ENCODE measurements around the gene GREM1. TPM values are rescaled to one million over a fixed set of nuclear protein-coding genes. Genes with fewer than 3 reads are reported as not detected.

The GREM1 gene
- total and polyA plus RNA-seq, 2 of the 8 experiments (the other 6 are each of a cell fraction or from before 2014, with no cell fraction given), result 0.12 to 1.1 TPM

DNA sequence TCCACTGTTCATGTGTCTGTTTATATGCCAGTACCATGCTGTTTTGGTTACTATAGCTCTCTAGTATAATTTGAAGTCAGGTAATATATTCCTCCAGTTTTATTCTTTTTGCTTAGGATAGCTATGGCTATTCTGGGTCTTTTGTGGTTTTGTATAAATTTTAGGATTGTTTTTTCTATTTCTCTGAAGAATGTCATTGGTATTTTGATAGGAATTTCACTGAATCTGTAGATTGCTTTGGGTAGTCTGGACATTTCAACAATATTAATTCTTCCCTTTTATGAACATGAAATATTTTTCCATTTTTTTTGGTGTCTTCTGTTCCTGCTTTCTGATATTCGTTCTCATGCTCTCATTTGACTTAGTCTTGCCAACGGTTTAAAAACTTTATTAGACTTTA lies 39.6 kb downstream of the GREM1 start:
- Histone ChIP-seq H2BK12ac (ENCODE audit: low read depth, low read length) (no peak overlapping the region), H2AFZ (ENCODE audit: low read length) (no peak overlapping the region), H3K23me2 (ENCODE audit: low read depth, low read length) (no peaks in the 10 kb centered on the region), H3K36me3 (ENCODE audit: control insufficient read depth in 2 of 4, insufficient read depth in 4 of 4, low read length in 3 of 4) (no peaks in the 10 kb centered on the region), H3K18ac (ENCODE audit: extremely low read depth, low read length) (no peak overlapping the region), H2BK5ac (ENCODE audit: low read depth, low read length) (no peak overlapping the region), H3K4ac (replicated peaks; ENCODE audit: insufficient read length, low read depth, low read length) (no peak overlapping the region), H3K14ac (ENCODE audit: insufficient read length) (no peak overlapping the region), H2BK120ac (replicated peaks; ENCODE audit: low read depth, low read length) (no peak overlapping the region), H3K27ac (ENCODE audit: low read depth, low read length) (no peak overlapping the region), H4K8ac (ENCODE audit: extremely low read depth, insufficient read depth, low read length) (no peak overlapping the region), H2AK5ac (ENCODE audit: low read depth, low read length) (no peak overlapping the region), H4K20me1 (replicated peaks in 1 of 2; ENCODE audit: control insufficient read depth in 1 of 2, insufficient read depth in 2 of 2, low read length in 2 of 2) (no peaks in the 10 kb centered on the region), H4K91ac (replicated peaks; ENCODE audit: insufficient read length, low read length) (no peak overlapping the region), H3K23ac (ENCODE audit: insufficient read length) (no peak overlapping the region), H3K56ac (replicated peaks; ENCODE audit: insufficient read length, low read depth, low read length) (no peak overlapping the region), H3K79me2 (ENCODE audit: control insufficient read depth in 1 of 2, insufficient read depth in 2 of 2, low read length in 2 of 2) (no peaks in the 10 kb centered on the region), H2BK15ac (ENCODE audit: low read length) (no peak overlapping the region), H4K5ac (ENCODE audit: insufficient read length, low read depth, low read length) (no peak overlapping the region), H3K27me3 (replicated peaks in 1 of 4; ENCODE audit: control insufficient read depth in 3 of 4, extremely low read depth in 1 of 4, insufficient read depth in 3 of 4, low read length in 3 of 4) (no peaks in the 10 kb centered on the region), H3K4me1 (replicated peaks in 1 of 4; ENCODE audit: control insufficient read depth in 3 of 4, insufficient read depth in 4 of 4, low read length in 3 of 4) (no peaks in the 10 kb centered on the region), H3K9ac (replicated peaks in 1 of 4; ENCODE audit: extremely low read depth in 1 of 4, low read depth in 3 of 4, low read length in 3 of 4) (no peak overlapping the region), H3K9me3 (ENCODE audit: insufficient read depth in 2 of 2, low read depth in 1 of 2, low read length in 1 of 2) (no peaks in the 10 kb centered on the region), H3K4me3 (ENCODE audit: extremely low read depth in 1 of 4, insufficient read depth in 2 of 4, low read depth in 3 of 4, low read length in 4 of 4) (no peak overlapping the region), H3K79me1 (ENCODE audit: low read depth, low read length) (no peaks in the 10 kb centered on the region), H3K4me2 (ENCODE audit: insufficient read depth in 1 of 2, low read depth in 2 of 2, low read length in 2 of 2) (no peak overlapping the region), H2BK20ac (ENCODE audit: low read length) (no peak overlapping the region)
- ChIA-PET POLR2A (ENCODE audit: partially characterized antibody) (no interaction called here), CTCF (ENCODE audit: partially characterized antibody) (interaction anchor here (0.8 kb wide), 1 partner anchor 30 kb away, joined by 3 read pairs; no protein-coding TSS in a partner anchor)
- no peak for DNase-seq (ENCODE audit: low read depth in 1 of 2, low spot score in 2 of 2)
- 90% methylated on average over 2 of the region's 2 CpGs; no CpG with 5 or more reads in 1 of the 2 experiments for WGBS, 2 experiments (ENCODE audit: extremely low coverage in 1 of 2, insufficient coverage in 1 of 2, insufficient read length in 1 of 2, insufficient replicate concordance in 2 of 2, low coverage in 1 of 2, low lambda C conversion rate in 2 of 2, missing lambda C conversion rate in 1 of 2)
- no peak for FAIRE-seq
- TF ChIP-seq NRF1 (IDR thresholded peaks at IDR 0.05; ENCODE audit: low read depth, low read length) (no peak), SIN3A (conservative IDR thresholded peaks at IDR 0.05 in 1 of 2, IDR thresholded peaks at IDR 0.05 in 1 of 2; ENCODE audit: low read depth in 1 of 2, low read length in 2 of 2) (no peak), BACH1 (IDR thresholded peaks at IDR 0.05; ENCODE audit: low read length) (no peak), BRCA1 (IDR thresholded peaks at IDR 0.05; ENCODE audit: low read depth, low read length) (no peak), CHD2 (IDR thresholded peaks at IDR 0.05; ENCODE audit: low read length) (no peak), BCL11A (IDR thresholded peaks at IDR 0.05; ENCODE audit: low read depth in 2 of 2, low read length in 2 of 2) (no peak), TBP (IDR thresholded peaks at IDR 0.05; ENCODE audit: low read depth, low read length) (no peak), EGR1 (IDR thresholded peaks at IDR 0.05; ENCODE audit: borderline replicate concordance, low read depth, low read length) (no peak), POLR2A (IDR thresholded peaks at IDR 0.05; ENCODE audit: control extremely low read depth in 1 of 2, low read depth in 2 of 2, low read length in 2 of 2) (no peak), RAD21 (IDR thresholded peaks at IDR 0.05 in 1 of 2, conservative IDR thresholded peaks at IDR 0.05 in 1 of 2; ENCODE audit: low read depth in 2 of 2, low read length in 2 of 2) (no peak), RFX5 (IDR thresholded peaks at IDR 0.05; ENCODE audit: borderline replicate concordance, low read depth, low read length) (no peak)
- TF ChIP-seq, protein P1, sequence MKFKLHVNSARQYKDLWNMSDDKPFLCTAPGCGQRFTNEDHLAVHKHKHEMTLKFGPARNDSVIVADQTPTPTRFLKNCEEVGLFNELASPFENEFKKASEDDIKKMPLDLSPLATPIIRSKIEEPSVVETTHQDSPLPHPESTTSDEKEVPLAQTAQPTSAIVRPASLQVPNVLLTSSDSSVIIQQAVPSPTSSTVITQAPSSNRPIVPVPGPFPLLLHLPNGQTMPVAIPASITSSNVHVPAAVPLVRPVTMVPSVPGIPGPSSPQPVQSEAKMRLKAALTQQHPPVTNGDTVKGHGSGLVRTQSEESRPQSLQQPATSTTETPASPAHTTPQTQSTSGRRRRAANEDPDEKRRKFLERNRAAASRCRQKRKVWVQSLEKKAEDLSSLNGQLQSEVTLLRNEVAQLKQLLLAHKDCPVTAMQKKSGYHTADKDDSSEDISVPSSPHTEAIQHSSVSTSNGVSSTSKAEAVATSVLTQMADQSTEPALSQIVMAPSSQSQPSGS (IDR thresholded peaks at IDR 0.05; ENCODE audit: low read length), result no peak

Measured in H1 (cell line).